ENCODE measurements around the gene RBBP8NL.

GRCh38 chr20:62466806-62467537 lies 39.6 kb upstream of the RBBP8NL start:
- TF ChIP-seq CTCF (optimal IDR thresholded peaks at IDR 0.05 in 1 of 3, IDR thresholded peaks at IDR 0.05 in 1 of 3, conservative IDR thresholded peaks at IDR 0.05 in 1 of 3; ENCODE audit: extremely low read depth in 1 of 3, insufficient read depth in 2 of 3, low read length in 3 of 3): no peak
- no peak for TF ChIP-seq EZH2 (IDR thresholded peaks at IDR 0.05; ENCODE audit: low read length)
